ENCODE results near the gene DSCAM.

Gene DSCAM

DNA sequence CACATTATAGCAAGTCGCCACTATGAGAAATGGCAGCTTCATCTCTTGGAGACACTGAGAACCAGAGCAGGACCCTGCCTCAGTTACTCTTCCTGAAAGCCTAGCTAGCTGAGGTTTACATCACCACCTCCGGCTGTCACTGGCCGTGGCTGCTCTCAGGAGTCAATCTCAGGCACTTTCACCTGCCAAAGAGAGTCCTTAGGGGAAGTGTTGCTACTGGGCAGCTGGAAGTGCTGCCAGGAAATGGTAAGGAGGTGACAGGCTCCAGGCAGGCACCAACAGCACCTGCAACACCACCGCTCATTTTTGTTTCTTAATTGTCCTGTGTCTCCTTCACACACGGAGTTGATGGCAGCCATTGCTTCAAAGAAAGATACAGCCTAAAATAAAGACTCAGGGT is 92.5 kb downstream of the DSCAM start:
- DNase-seq (ENCODE audit: low read depth): no peak
- no peak overlapping the region for H3K4me3 ChIP-seq (ENCODE audit: low read length)
- TF ChIP-seq, protein P1, sequence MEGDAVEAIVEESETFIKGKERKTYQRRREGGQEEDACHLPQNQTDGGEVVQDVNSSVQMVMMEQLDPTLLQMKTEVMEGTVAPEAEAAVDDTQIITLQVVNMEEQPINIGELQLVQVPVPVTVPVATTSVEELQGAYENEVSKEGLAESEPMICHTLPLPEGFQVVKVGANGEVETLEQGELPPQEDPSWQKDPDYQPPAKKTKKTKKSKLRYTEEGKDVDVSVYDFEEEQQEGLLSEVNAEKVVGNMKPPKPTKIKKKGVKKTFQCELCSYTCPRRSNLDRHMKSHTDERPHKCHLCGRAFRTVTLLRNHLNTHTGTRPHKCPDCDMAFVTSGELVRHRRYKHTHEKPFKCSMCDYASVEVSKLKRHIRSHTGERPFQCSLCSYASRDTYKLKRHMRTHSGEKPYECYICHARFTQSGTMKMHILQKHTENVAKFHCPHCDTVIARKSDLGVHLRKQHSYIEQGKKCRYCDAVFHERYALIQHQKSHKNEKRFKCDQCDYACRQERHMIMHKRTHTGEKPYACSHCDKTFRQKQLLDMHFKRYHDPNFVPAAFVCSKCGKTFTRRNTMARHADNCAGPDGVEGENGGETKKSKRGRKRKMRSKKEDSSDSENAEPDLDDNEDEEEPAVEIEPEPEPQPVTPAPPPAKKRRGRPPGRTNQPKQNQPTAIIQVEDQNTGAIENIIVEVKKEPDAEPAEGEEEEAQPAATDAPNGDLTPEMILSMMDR (conservative IDR thresholded peaks at IDR 0.05; ENCODE audit: low read length): no peak

GRCh38 chr21:40753756-40754155 is 93.2 kb downstream of the DSCAM start:
- H3K4me3 ChIP-seq (ENCODE audit: low read length): no peak overlapping the region
- no peak for DNase-seq (ENCODE audit: low read depth)
- TF ChIP-seq, protein P1 (conservative IDR thresholded peaks at IDR 0.05; ENCODE audit: low read length): no peak

DNA sequence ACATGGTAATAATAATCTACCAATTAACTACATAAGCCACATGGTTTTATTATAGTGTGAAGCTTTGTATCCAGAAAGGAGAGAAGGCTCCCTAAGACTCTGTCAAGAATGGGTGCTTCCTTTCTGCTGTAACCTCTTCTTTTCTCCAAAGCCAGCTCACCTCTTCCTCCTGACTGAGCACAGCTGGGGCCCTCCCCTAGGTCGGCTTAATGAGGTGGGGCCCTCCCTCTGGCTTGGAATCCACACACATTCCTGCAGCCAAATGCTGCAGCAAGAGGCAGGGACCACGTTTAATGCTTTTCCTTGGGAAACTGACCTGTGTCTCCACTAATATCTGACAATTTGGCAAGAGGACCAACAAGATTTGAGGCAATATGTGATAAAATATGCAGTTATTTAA is 94.8 kb downstream of the DSCAM start:
- TF ChIP-seq, protein P1 (conservative IDR thresholded peaks at IDR 0.05; ENCODE audit: low read length): no peak
- no peak for DNase-seq (ENCODE audit: low read depth)
- no peak overlapping the region for H3K4me3 ChIP-seq (ENCODE audit: low read length)

GRCh38 chr21:40751221-40751620 is 95.7 kb downstream of the DSCAM start:
- TF ChIP-seq, protein P1 (conservative IDR thresholded peaks at IDR 0.05; ENCODE audit: low read length): no peak
- H3K4me3 ChIP-seq (ENCODE audit: low read length): no peak overlapping the region
- no peak for DNase-seq (ENCODE audit: low read depth)

DNA sequence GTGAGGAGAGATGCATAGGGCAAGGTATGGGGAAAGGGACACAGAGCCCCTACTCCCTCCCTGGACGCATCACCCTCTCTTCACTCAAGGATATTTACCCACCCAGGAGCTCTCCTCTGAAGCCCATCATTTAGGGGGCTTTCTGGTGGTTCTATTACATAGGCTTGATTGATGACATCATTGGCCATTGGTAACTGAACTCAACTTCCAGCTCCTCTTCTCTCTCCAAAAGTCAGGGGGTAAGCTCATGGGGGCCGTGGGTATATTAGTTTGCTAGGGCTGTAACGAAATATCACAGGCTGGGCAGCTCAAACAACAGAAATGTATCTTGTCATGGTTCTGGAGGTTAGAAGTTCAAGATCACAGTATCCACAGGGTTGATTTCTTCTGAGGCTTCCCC is 110.8 kb downstream of the DSCAM start:
- TF ChIP-seq, protein P1 (conservative IDR thresholded peaks at IDR 0.05; ENCODE audit: low read length): no peak
- no peak overlapping the region for H3K4me3 ChIP-seq (ENCODE audit: low read length)
- DNase-seq (ENCODE audit: low read depth): no peak

DNA sequence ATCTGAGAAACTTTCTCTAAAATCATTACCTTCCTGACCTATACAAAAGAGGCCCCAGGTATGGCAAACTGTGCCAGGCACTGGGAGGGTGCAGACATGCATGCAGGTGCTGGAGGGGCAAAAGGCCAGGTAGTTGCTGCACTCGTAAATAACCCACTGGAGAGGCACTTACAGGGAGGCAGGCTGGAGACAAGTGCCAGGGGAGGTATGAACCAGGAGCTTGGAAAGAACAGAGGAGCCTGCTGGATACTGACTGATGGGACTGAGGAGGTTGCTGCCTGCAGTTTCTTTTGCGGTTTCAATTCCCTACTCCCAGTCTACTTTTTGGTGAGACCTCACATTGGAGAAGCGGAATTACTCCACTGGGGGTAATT is 113.9 kb downstream of the DSCAM start:
- DNase-seq (ENCODE audit: low read depth): no peak
- TF ChIP-seq, protein P1 (conservative IDR thresholded peaks at IDR 0.05; ENCODE audit: low read length): no peak
- H3K4me3 ChIP-seq (ENCODE audit: low read length): no peak overlapping the region

- TF ChIP-seq, protein P1 (conservative IDR thresholded peaks at IDR 0.05; ENCODE audit: low read length): no peak
- H3K4me3 ChIP-seq (ENCODE audit: low read length): no peak overlapping the region
- peak; percentile 57 for DNase-seq (ENCODE audit: low read depth)
Observed at GRCh38 chr21:40732253-40733023, 114.5 kb downstream of the DSCAM start.

Measured in AG10803 (cell line).